Skeletal muscle tissue (tissue), 4 donors: ENCODE measurements around the gene FBP1. TPM values are rescaled to one million over a fixed set of nuclear protein-coding genes. Genes with fewer than 3 reads are reported as not detected.

Experiments
- H3K27ac ChIP-seq: one replicate; pipeline ENCODE4 v1.7.0; 2013; ENCODE audit warnings: mild to moderate bottlenecking, low read depth, low read length, inconsistent platforms
- H3K27me3 ChIP-seq, 3 donors: one replicate each; pipeline ENCODE4 v1.7.0; 2013; ENCODE audit warnings: low read length in 3 of 3; ENCODE audit not compliant: control insufficient read depth in 3 of 3, insufficient read depth in 3 of 3
- H3K36me3 ChIP-seq, 3 donors: one replicate each; pipeline ENCODE4 v1.7.0; 2013; ENCODE audit warnings: low read length in 3 of 3; ENCODE audit not compliant: control insufficient read depth in 3 of 3, insufficient read depth in 3 of 3
- H3K4me1 ChIP-seq, 3 donors: one replicate each; pipeline ENCODE4 v1.7.0; 2013; ENCODE audit warnings: low read length in 3 of 3, mild to moderate bottlenecking in 3 of 3; ENCODE audit not compliant: control insufficient read depth in 3 of 3, insufficient read depth in 3 of 3
- H3K4me3 ChIP-seq, 3 donors: one replicate each; pipeline ENCODE4 v1.7.0; 2013; ENCODE audit warnings: low read length in 3 of 3
- H3K9ac ChIP-seq, 3 donors: one replicate each; pipeline ENCODE4 v1.7.0; 2013; ENCODE audit warnings: low read length in 3 of 3, mild to moderate bottlenecking in 3 of 3, moderate library complexity in 2 of 3, low read depth in 1 of 3
- H3K9me3 ChIP-seq, 3 donors: one replicate each; pipeline ENCODE4 v1.7.0; 2013; ENCODE audit warnings: low read length in 3 of 3; ENCODE audit not compliant: control insufficient read depth in 3 of 3
- total RNA-seq: library from RNA; depleted of rRNA; stranded (reverse); fragments of >200 nt; gene quantifications from one replicate; pipeline ENCODE4 v1.2.3, GENCODE V29; 2014
- donor health status: Osteomylitis.

Gene FBP1
- total RNA-seq, 1 donor from 2014 or later, result not detected

DNA sequence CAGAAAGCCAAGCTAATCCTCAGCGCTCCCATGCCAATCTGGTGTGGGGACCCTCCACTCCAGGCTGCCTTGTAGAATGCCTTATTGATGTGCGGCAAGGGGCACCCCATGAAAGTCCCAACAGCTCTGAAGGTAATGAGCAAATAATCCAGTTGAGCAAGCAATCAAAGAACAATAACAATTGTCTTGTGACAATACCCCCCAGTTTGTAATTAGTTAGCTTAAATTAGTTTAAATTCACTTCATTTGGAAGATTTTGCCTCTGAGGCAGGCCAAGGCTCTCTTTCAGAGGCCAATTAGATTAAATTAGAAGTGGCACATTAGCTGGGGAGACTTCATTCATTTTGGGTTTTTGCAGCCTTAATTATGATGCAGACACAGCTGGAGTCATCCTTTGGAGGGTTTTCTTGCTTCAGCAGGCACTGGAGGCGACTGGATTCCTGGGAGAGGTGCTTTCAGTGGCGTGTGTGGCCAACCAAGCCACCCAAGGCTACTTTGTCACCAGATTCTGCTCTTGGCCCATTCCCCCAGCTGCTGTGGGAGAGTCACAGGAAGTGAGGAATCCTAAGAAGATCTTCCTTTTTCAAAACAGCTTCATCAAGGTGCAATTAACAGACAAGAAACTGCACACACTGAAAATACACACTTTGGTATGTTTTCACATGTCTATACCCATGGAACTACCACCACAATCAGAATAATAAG is 17.9 kb upstream of the FBP1 start:
- Histone ChIP-seq H3K9me3 (no peaks in the 10 kb centered on the region), H3K9ac (no peak overlapping the region), H3K4me1 (peaks cover 0 to 16% (median 5%) of the 10 kb centered on the region in 3 donors), H3K27me3 (no peaks in the 10 kb centered on the region), H3K36me3 (no peaks in the 10 kb centered on the region), H3K4me3 (no peak overlapping the region), H3K27ac (no peak overlapping the region)

DNA sequence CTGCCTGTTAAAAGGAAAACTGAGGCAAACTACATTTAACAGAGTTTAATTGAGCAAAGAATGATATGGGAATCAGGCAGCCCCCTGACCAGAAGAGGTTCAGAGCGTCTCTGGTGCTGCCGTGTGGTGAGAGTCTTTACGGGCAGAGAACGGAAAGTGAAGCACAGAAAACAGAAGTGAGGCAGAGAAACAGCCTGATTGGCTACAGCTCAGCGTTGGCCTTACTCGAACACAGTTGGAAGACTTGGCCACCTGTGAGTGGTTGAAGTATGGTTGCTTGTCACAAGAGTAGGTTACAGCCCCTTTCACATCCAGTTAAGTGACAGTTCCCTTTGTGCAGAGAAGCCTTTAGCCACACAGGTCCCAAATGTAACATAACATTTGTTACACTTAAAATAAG is 16.9 kb upstream of the FBP1 start:
- Histone ChIP-seq H3K27me3 (no peaks in the 10 kb centered on the region), H3K4me3 (peak overlapping the region in 2 of 3 donors; percentile 8 to 53), H3K4me1 (peaks cover 0 to 16% (median 5%) of the 10 kb centered on the region in 3 donors), H3K9ac (peak overlapping the region in 2 of 3 donors; percentile 17 to 45), H3K36me3 (no peaks in the 10 kb centered on the region), H3K9me3 (no peaks in the 10 kb centered on the region), H3K27ac (peak overlapping the region; percentile 28)

DNA sequence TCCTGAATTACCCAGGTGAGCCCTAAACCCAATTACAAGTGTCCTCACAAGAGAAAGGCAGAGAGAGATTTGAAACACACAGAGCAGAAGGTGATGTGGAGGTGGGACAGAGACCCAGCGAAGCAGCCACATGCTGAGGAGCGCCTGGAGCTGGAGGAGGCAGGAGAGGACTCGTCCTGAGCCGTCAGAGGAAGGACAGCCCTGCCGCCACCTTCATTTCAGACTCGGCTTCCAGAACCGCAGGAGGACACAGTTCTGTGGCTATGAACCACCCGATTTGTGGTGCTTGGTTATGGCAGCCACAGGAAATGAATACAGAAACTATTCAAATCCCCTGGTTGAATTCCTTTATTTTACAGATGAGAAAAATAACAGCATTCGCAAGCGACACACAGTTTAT is 16.4 kb upstream of the FBP1 start:
- Histone ChIP-seq H3K27me3 (no peaks in the 10 kb centered on the region), H3K4me1 (peaks cover 0 to 16% (median 5%) of the 10 kb centered on the region in 3 donors), H3K27ac (peak overlapping the region; percentile 28), H3K9ac (peak overlapping the region in 1 of 3 donors; percentile 45), H3K9me3 (no peaks in the 10 kb centered on the region), H3K36me3 (no peaks in the 10 kb centered on the region), H3K4me3 (peak overlapping the region in 2 of 3 donors; percentile 9 to 53)

DNA sequence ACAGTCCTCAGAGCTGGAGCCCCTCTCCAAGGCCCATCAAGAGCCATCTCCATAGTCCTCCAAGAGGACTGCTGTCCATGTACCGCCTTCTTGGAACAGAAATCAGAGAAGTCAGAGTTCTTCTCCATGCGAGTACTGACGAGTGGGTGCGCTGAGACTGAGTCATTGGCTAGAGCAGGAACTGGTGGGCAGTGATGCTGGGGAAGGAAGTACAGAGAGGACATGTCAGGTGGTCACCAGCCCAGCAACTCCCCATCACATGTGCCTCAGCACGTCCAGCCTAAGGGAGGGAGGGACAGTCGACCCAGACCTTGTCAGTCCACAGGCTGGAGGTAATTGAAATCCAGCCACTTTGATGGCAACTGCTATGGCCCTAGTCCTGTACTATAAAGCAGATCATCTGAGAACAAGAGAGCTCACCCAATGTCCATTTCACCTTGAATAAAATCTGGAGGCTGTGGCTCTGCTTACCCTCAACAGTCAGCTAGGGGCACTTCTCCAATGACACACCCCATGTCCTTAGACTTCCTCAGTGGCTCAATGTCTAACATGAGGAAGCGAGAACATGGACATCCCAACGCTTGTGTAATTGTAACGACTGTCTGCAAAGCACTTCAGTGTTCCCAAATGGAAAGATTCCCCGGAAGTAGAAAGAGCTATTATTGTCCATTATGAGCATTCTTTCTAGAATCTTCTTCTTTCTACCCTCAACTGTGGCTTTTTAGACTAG is 15.0 kb upstream of the FBP1 start:
- Histone ChIP-seq H3K4me1 (peaks cover 0 to 16% (median 7%) of the 10 kb centered on the region in 3 donors), H3K9me3 (no peaks in the 10 kb centered on the region), H3K9ac (no peak overlapping the region), H3K36me3 (no peaks in the 10 kb centered on the region), H3K27me3 (no peaks in the 10 kb centered on the region), H3K27ac (no peak overlapping the region), H3K4me3 (no peak overlapping the region)

DNA sequence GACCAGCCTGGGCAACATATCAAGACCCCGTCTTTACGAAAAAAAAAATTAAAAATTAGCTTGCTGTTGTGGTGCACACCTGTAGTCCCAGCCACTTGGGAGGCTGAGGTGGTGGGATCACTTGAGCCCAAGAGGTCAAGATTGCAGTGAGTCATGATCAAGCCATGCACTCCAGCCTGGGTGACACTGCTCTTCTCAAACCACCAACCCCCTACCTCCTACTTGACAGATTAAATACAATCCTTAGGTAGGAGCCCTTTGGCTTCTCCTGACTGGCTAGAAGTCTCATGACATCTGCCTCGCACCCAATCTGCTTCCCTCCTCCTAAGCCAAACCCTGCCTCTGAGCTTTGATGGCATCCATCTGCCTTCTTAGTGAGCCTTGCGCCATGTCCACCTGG is 11.6 kb upstream of the FBP1 start:
- H3K27ac ChIP-seq, result no peak overlapping the region
- H3K9me3 ChIP-seq, result no peaks in the 10 kb centered on the region
- H3K4me1 ChIP-seq, result peaks cover 0 to 4% (median 4%) of the 10 kb centered on the region in 3 donors
- H3K36me3 ChIP-seq, result no peaks in the 10 kb centered on the region
- no peak overlapping the region for H3K9ac ChIP-seq
- no peaks in the 10 kb centered on the region for H3K27me3 ChIP-seq
- no peak overlapping the region for H3K4me3 ChIP-seq

DNA sequence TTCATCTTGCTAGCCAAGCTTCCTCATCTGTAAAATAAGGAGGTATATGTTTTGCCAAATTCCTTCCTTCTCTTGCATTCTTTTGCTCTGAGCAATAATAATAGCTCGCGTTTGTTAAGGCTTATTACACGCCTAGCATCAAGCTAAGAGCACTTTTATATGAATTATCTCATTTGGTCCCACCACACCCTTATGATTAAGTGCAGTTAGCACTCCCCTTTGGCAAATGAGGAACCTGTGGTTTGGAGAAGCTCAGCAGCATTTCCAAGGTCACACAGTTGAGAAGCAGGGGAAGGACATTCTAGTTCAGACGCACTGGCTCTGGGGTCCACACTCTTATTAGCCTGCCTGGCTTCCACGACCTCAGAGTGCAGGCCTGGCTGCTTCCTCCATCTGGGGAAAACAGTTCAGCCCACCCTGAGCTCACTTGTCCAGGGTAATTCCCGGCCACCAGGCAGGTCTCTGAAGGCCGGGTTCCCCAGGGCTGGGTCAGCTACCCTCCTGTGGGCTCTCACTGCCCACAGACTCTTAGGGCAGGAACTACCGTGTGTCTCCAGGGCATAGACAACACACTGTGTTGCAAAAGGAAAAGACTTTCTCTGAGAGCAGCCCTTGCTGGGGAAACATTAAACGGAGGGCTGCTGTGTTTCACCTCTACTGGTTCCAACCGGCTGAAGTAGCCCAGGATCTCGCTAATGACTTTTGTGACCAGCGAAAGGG is 9.9 kb upstream of the FBP1 start:
- Histone ChIP-seq H3K9me3 (no peaks in the 10 kb centered on the region), H3K4me3 (no peak overlapping the region), H3K27ac (no peak overlapping the region), H3K4me1 (peaks cover 0 to 4% (median 0%) of the 10 kb centered on the region in 3 donors), H3K27me3 (no peaks in the 10 kb centered on the region), H3K9ac (no peak overlapping the region), H3K36me3 (no peaks in the 10 kb centered on the region)

DNA sequence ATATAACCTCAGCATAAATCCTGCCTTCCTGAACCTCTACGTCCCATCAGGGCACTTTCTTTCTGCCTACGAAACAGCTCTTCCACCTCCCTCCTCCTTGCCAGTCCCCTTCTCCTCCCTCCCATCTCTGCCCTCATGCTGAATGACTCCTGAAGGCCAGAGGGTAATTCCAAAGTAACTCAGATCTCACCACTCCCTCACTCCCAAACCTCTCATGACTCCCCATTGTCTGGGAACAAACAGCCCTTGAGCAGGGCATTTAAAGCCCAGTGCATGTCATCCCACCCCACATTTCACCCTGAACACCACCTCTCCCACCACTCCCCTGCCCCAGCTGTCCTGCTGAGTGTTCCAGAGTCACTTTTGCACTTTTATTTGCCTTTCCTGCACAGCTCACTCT is 8.9 kb upstream of the FBP1 start:
- Histone ChIP-seq H3K9me3 (no peaks in the 10 kb centered on the region), H3K4me1 (peaks cover 0 to 4% (median 0%) of the 10 kb centered on the region in 3 donors), H3K9ac (no peak overlapping the region), H3K4me3 (no peak overlapping the region), H3K27ac (no peak overlapping the region), H3K27me3 (no peaks in the 10 kb centered on the region), H3K36me3 (no peaks in the 10 kb centered on the region)

DNA sequence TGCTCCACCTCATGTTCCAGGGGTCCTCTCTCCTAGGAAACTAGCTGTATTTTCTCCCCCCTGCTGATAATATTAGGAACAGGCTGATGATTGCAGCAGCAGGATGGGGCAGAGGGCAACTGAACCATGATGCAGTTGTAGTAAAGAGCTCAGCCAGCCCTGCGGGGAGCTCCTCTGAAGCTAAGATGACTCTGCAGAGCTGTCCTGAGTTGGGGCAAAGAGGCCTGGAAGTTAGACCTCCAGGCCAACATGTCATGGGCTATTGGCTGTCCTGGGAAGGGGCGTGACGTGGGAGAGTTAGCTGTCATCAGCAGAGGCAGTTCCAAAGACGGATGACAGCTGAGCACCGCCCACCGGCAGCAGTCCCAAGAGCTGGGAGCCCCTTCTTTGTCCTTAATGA is 6.6 kb upstream of the FBP1 start:
- Histone ChIP-seq H3K4me3 (no peak overlapping the region), H3K36me3 (no peaks in the 10 kb centered on the region), H3K27ac (no peak overlapping the region), H3K9me3 (no peaks in the 10 kb centered on the region), H3K27me3 (no peaks in the 10 kb centered on the region), H3K9ac (no peak overlapping the region), H3K4me1 (peaks cover 0 to 4% (median 0%) of the 10 kb centered on the region in 3 donors)

DNA sequence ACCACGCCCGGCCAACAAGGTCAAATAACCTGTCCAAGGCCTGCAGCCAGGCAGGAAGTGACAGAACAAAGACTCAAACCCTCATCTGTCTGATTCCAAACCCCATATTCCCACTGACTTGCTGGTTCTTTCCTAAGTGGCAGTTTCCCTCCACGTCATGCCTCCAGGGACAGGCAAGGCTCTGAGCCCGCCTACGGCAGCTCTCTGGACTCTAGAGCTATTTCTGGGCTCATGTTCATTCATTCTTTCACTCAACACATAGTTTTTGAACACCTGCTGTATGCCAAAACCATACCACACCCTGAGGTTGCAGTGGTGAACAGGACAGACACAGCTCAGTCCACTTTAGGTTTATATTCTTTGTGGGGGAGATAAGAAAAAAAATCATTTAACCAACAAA is 5.2 kb upstream of the FBP1 start:
- H3K9ac ChIP-seq, result no peak overlapping the region
- no peaks in the 10 kb centered on the region for H3K36me3 ChIP-seq
- H3K9me3 ChIP-seq, result no peaks in the 10 kb centered on the region
- H3K27ac ChIP-seq, result no peak overlapping the region
- H3K4me3 ChIP-seq, result no peak overlapping the region
- H3K4me1 ChIP-seq, result peaks cover 0 to 4% (median 0%) of the 10 kb centered on the region in 3 donors
- H3K27me3 ChIP-seq, result peaks cover 0 to 5% (median 0%) of the 10 kb centered on the region in 3 donors

DNA sequence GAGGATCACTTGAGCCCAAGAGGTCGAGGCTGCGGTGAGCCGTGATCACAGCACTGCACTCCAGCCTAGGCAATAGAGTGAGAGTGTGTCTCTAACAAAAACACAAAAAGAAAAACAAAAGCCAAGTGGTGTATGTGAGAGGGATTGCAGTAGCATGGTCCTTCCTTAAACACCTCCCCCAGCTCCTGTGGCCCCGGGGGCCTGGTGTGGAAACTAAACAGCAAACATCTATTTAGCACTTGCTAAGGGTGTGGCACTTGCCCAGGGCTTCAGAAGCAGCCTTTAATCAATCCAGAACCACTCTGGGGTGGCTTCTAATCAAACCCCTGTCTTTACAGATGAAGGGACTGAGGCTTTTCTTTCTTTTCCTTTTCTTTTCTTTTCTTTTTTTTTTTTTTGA is 4.4 kb upstream of the FBP1 start:
- Histone ChIP-seq H3K36me3 (no peaks in the 10 kb centered on the region), H3K4me1 (peaks cover 3 to 5% (median 3%) of the 10 kb centered on the region in 3 donors), H3K27me3 (peaks cover 3 to 10% (median 4%) of the 10 kb centered on the region in 3 donors), H3K27ac (no peak overlapping the region), H3K4me3 (no peak overlapping the region), H3K9ac (no peak overlapping the region), H3K9me3 (no peaks in the 10 kb centered on the region)
